OCI-LY7 (cell line): ENCODE measurements around the gene UBE4B. TPM values are rescaled to one million over a fixed set of nuclear protein-coding genes. Genes with fewer than 3 reads are reported as not detected.

ENCODE experiments used
- BruUV-seq: library from RNA; stranded (reverse); fragments of 400-500 nt; replicated peaks from 2 replicates; lab custom pipeline; 2021; lab: Mats Ljungman, UMichigan
- CTCF ChIA-PET: fragments of 300-600 bp; sonication (Branson Sonifier 250); formaldehyde crosslinking; loops from one replicate; lab custom pipeline; 2022; ENCODE audit warnings: antibody characterized with exemption; ENCODE audit not compliant: unreplicated experiment; lab: Charles Lee
- POLR2A ChIA-PET: fragments of 300-600 bp; sonication (Branson Sonifier 250); formaldehyde crosslinking; loops from one replicate; lab custom pipeline; 2022; ENCODE audit warnings: antibody characterized with exemption; lab: Charles Lee
- DNase-seq: peaks from one replicate; pipeline ENCODE4 v3.0.0-alpha.2; 2015; ENCODE audit warnings: low spot score
- H2AFZ ChIP-seq: fragments of 200-600 bp; sonication (generic), shearing (Covaris generic); 2 replicates; pipeline ENCODE4 v1.6.1; 2014; ENCODE audit warnings: mild to moderate bottlenecking, antibody characterized with exemption, low read length, moderate library complexity
- H3K27ac ChIP-seq: fragments of 200-600 bp; sonication (generic); 2 replicates; pipeline ENCODE4 v1.5.1; 2014; ENCODE audit warnings: mixed run types, low read depth, mild to moderate bottlenecking, moderate library complexity, low read length, inconsistent platforms; ENCODE audit not compliant: poor library complexity, severe bottlenecking
- H3K36me3 ChIP-seq: fragments of 200-600 bp; sonication (generic); 2 replicates; pipeline ENCODE4 v1.6.1; 2014; ENCODE audit warnings: mild to moderate bottlenecking, antibody characterized with exemption, low read length, moderate library complexity, mixed read lengths; ENCODE audit not compliant: insufficient read depth
- H3K4me1 ChIP-seq: fragments of 200-600 bp; sonication (generic); 2 replicates; pipeline ENCODE4 v1.5.1; 2014; ENCODE audit warnings: mild to moderate bottlenecking, low read length; ENCODE audit not compliant: insufficient read depth, poor library complexity, severe bottlenecking
- H3K4me2 ChIP-seq: fragments of 200-600 bp; sonication (generic); 2 replicates; pipeline ENCODE4 v1.6.1; 2014; ENCODE audit warnings: mild to moderate bottlenecking, low read length
- H3K4me3 ChIP-seq: fragments of 200-600 bp; sonication (generic); 2 replicates; pipeline ENCODE4 v1.5.1; 2014; ENCODE audit warnings: mild to moderate bottlenecking, low read depth, low read length; ENCODE audit not compliant: poor library complexity, severe bottlenecking
- H3K79me2 ChIP-seq: fragments of 200-600 bp; sonication (generic); 2 replicates; pipeline ENCODE4 v1.6.1; 2016; ENCODE audit warnings: low read depth, mild to moderate bottlenecking, low read length, moderate library complexity, mixed read lengths; ENCODE audit not compliant: insufficient read depth
- H3K9me2 ChIP-seq: fragments of 200-600 bp; sonication (generic); 2 replicates; pipeline ENCODE4 v1.6.1; 2016; ENCODE audit warnings: mild to moderate bottlenecking, low read length, mixed read lengths; ENCODE audit not compliant: insufficient read depth
- H3K9me3 ChIP-seq: fragments of 200-600 bp; sonication (generic); 2 replicates; pipeline ENCODE4 v1.6.1; 2014; ENCODE audit warnings: mild to moderate bottlenecking, mixed run types, low read length, mixed read lengths
- H4K20me1 ChIP-seq: fragments of 200-600 bp; sonication (generic); 2 replicates; pipeline ENCODE4 v1.6.1; 2014; ENCODE audit warnings: mild to moderate bottlenecking, antibody characterized with exemption, low read length, moderate library complexity, mixed read lengths; ENCODE audit not compliant: insufficient read depth
- CTCF ChIP-seq: fragments of 200-600 bp; sonication (generic); conservative IDR thresholded peaks from 2 replicates; pipeline ENCODE4 v1.5.1; 2014; ENCODE audit warnings: mild to moderate bottlenecking, antibody characterized with exemption, low read length, moderate library complexity, mixed read lengths
- EZH2phosphoT487 ChIP-seq: fragments of 200-600 bp; sonication (generic); IDR thresholded peaks from 2 replicates; pipeline ENCODE4 v1.6.1; 2018; ENCODE audit warnings: low read depth, borderline replicate concordance, mild to moderate bottlenecking, mixed run types, antibody characterized with exemption, low read length, moderate library complexity, mixed read lengths
- intact Hi-C: fragments of 100-400 bp; cut with micrococcal nuclease; formaldehyde crosslinking; loops from one replicate; pipeline ENCODE4 v1.10.0; 2022; ENCODE audit not compliant: unreplicated experiment
- total RNA-seq, 2 experiments: library from RNA; depleted of rRNA in 1 of 2; stranded (reverse); fragments of >200 nt in 1 of 2; shearing (Covaris generic) in 1 of 2; gene quantifications; 2 replicates each; pipeline ENCODE4 v1.2.3, GENCODE V29; 2014 to 2022

The UBE4B gene
- total RNA-seq, 2 experiments from 2014 or later = 21.5 to 40.7 TPM

GRCh38 chr1:10195570-10195969 is 162.8 kb downstream of the UBE4B start:
- no TSS peak for BruUV-seq
- no peak overlapping the region for H2AFZ ChIP-seq
- TF ChIP-seq CTCF = no peak
- no peak for TF ChIP-seq EZH2phosphoT487
- H3K36me3 ChIP-seq = no peaks in the 10 kb centered on the region
- ChIA-PET POLR2A (interaction anchor here (0.6 kb wide), 1 partner anchor 889 kb away, joined by 3 read pairs; no protein-coding TSS in a partner anchor), CTCF (no interaction called here)
- no peak overlapping the region for H3K4me2 ChIP-seq
- no peak overlapping the region for H3K4me3 ChIP-seq
- no peak overlapping the region for H3K27ac ChIP-seq
- intact Hi-C loops = no loop called here
- no peaks in the 10 kb centered on the region for H3K9me2 ChIP-seq
- H3K4me1 ChIP-seq = no peaks in the 10 kb centered on the region
- no peaks in the 10 kb centered on the region for H3K9me3 ChIP-seq
- DNase-seq = no peak
- no peaks in the 10 kb centered on the region for H3K79me2 ChIP-seq
- H4K20me1 ChIP-seq = no peaks in the 10 kb centered on the region

GRCh38 chr1:10196976-10197375 is 164.2 kb downstream of the UBE4B start:
- ChIA-PET POLR2A (interaction anchor here (0.6 to 0.7 kb wide), 2 partner anchors 43 to 138 kb away, joined by 3 to 7 read pairs; no protein-coding TSS in a partner anchor), CTCF (no interaction called here)
- no peaks in the 10 kb centered on the region for H3K4me1 ChIP-seq
- no peaks in the 10 kb centered on the region for H3K9me3 ChIP-seq
- BruUV-seq = no TSS peak
- H2AFZ ChIP-seq = no peak overlapping the region
- H3K9me2 ChIP-seq = no peaks in the 10 kb centered on the region
- intact Hi-C loops = no loop called here
- no peak overlapping the region for H3K4me3 ChIP-seq
- H3K27ac ChIP-seq = no peak overlapping the region
- no peaks in the 10 kb centered on the region for H3K36me3 ChIP-seq
- H4K20me1 ChIP-seq = no peaks in the 10 kb centered on the region
- no peaks in the 10 kb centered on the region for H3K79me2 ChIP-seq
- TF ChIP-seq EZH2phosphoT487 (no peak), CTCF (no peak)
- no peak overlapping the region for H3K4me2 ChIP-seq
- no peak for DNase-seq

DNA sequence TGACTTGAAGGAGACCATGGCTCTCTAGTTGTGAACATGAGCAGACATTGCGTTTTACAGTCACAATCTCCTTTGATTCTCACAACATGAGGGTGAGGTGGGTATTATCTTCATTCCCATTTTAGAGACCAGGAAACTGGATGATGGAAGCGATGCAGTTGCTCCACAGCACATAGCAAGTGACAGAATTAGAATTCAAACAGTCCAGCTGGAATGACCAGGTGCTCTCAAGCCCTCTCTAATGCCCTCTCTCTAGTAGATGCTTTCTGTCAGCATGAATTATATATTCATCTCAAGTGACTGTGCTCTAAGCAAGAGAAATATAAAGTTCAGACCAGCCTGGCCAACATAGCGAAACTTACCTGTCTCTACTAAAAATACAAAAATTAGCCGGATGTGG is 167.9 kb downstream of the UBE4B start:
- no peak overlapping the region for H2AFZ ChIP-seq
- intact Hi-C loops = no loop called here
- ChIA-PET POLR2A (interaction anchor here (0.6 kb wide), 1 partner anchor 220 kb away, joined by 3 read pairs; no protein-coding TSS in a partner anchor), CTCF (interaction anchor here (1.1 kb wide), 1 partner anchor 306 kb away, joined by 5 read pairs; no protein-coding TSS in a partner anchor)
- no peak overlapping the region for H3K4me2 ChIP-seq
- H3K9me3 ChIP-seq = no peaks in the 10 kb centered on the region
- H3K4me3 ChIP-seq = no peak overlapping the region
- DNase-seq = no peak
- TF ChIP-seq EZH2phosphoT487 (no peak), CTCF (no peak)
- H3K36me3 ChIP-seq = no peaks in the 10 kb centered on the region
- no peaks in the 10 kb centered on the region for H3K9me2 ChIP-seq
- BruUV-seq = no TSS peak
- H4K20me1 ChIP-seq = no peaks in the 10 kb centered on the region
- no peaks in the 10 kb centered on the region for H3K4me1 ChIP-seq
- no peaks in the 10 kb centered on the region for H3K79me2 ChIP-seq
- H3K27ac ChIP-seq = no peak overlapping the region
